Measurements from ENCODE around the gene BSG.
A peak's percentile ranks its signal among the peaks of the same experiment; 100 is the strongest.
"Not testable (repeated sequence)": the region's sequence is repeated elsewhere in the genome, so short reads cannot be mapped to it uniquely, and the experiment has no call there.

The BSG gene

DNA sequence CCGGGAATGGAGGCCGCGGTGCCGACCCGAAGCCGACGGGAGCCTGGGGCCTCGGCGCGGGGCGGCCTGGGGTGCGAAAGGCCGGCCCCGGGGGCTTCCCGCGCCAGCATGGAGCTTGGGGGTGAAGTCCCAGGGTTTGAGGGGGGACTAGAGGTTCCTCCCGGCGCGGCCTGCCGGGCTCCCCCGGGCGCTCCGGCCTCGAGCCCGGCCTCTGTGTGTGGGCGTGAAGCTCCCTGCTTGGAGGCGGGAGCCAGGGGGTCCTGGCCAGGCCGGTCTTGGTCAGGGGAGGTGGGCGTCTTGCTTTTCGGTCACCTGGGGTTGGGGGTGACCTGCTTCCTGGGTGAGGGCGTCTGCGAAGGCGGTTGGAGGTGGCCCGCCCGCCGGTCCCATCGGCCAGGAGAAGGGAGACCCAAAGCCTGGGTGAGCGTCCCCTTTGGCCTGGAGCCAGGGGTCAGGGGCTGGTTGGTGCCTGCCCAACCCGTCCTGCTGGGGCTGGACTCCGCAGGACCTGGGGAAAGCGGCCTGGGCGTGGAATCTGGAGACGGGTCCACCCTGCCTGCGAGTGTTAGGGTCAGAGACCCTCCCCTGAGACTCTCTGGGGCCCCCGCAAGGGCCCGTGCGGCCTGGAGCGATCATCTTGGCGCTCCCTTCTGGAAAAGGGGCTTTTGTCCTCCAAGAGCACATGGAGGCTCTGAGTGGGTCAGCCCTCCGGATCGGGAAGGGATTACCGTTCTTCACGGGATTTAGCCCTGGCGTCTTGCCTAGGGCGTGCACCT lies 535 bp downstream of the BSG start:
- DNase-seq (ENCODE audit: low read depth) = no peak

GRCh38 chr19:573519-573825 lies 1.1 kb downstream of the BSG start:
- DNase-seq (ENCODE audit: low read depth) = no peak

DNA sequence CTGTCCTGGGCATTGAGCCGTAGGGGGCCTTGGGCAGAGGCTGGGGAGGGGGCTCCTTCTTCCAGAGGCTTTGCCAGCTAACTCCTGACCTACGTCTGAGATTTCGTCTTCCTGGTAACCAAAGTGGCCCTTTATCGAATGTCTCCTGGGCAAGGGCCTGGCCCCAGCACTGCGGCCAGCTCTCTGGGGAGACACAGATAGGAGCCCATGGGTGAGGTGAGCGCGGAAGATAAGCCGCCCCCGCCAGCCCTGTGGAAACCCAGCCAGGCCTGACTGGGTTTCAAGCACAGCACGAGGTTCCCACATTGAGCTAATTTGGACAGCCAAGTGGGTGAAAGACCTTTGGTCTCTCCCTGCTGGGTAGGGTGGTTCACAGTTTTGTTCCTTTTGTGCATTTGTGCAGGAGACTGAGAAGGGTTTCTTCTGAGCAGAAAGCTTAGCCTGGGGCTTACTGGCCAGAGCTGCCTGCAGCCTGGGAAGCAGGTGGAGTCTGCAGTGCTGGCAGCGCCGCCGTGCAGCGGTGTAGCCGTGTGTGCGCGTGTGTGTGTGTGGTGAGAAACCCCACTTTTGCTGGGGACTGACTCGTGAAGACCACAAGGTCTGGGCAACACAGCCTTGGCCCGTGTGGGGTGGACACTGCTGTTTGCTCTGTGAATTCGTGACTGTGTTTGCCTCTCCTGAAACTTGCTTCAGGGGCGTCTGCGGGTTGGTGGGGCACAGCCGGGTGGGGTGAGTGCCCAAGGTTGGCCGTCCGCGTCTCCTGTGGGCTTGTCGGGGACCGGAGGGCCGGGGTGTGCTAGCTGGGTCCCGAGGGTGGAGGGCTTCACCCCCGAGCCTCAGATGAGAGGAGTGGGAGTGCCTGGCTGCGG lies 2.5 kb downstream of the BSG start:
- DNase-seq (ENCODE audit: low read depth) = no peak

DNA sequence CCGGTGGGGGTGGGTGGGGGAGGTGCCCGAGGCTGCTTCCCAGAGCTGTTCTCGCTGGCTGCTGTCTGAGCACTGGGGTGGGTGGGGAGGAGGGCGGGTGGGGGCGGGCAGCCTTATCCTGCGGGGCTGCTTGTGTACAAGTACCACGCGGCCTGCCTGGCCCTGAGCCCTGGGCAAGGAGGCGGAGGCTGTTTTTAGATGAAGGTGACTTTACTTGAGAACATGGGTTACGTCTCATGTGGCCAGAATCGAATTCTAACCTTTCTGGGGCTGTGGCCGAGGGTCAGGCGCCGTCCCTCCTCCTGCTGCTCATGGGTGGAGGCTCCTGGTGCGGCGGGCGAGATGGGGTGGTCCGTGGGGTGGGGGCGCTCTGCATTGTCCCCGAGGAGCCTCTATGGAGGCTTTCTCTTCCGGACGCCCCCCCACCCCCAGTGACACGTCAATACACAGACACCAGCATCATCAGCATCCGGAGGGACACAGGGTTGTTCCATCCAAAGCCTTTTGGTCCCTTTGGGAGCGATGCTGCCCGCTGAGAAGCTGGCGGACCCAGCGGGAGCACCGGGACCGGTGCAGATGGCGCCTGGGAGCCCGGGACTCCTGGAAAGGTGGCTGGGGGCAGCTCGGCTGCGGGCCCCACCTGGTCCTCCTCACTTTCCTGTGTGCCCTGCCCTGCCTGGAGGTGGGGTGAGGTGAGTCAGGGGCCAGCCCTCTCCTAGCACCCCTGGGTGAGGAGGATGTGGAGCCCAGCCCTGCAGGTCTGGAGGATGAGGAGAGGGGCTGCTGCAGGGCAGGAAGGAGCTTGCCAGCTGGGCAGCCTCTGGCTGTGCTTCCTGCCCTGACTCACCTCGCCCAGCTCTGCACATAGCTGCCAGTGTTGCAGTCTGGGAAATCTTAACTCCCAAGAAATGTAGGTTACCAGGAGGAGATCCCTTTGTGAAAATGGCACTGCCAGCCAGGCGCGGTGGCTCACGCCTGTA lies 3.4 kb downstream of the BSG start:
- DNase-seq (ENCODE audit: low read depth) = no peak

DNA sequence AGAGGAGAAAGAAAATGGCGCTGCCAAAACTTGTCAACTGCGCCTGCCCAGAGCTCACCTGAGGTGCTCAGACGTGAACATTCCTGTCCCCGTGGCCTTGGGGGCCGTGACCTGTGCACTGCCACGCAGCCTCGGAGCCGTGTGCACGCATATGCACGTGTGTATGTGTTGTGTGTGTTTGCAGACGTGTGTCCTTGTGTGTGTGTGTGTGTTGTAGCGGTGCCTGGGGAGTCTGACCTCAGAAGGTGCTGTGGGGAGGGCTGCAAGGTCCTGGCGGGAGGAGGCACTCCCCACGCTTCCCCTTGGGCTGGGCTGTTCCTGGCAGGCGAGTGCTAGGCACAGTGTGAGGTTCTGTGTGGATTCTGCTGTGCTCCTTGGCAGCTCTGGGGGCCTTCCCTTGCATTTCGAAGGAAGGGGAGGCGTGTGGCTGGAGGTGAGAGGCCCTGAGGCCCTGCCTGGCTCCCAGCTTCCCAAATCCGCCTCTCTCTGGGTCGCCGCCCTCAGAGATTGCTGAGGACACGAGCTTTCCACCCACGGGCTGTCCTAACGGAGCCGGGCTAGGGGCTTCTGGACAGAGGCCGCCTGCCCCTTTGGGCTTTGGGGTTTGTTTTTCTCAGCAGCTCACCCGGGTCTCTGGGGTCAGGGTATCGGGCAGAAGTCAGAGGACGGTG lies 4.5 kb downstream of the BSG start:
- DNase-seq (ENCODE audit: low read depth) = no peak

DNA sequence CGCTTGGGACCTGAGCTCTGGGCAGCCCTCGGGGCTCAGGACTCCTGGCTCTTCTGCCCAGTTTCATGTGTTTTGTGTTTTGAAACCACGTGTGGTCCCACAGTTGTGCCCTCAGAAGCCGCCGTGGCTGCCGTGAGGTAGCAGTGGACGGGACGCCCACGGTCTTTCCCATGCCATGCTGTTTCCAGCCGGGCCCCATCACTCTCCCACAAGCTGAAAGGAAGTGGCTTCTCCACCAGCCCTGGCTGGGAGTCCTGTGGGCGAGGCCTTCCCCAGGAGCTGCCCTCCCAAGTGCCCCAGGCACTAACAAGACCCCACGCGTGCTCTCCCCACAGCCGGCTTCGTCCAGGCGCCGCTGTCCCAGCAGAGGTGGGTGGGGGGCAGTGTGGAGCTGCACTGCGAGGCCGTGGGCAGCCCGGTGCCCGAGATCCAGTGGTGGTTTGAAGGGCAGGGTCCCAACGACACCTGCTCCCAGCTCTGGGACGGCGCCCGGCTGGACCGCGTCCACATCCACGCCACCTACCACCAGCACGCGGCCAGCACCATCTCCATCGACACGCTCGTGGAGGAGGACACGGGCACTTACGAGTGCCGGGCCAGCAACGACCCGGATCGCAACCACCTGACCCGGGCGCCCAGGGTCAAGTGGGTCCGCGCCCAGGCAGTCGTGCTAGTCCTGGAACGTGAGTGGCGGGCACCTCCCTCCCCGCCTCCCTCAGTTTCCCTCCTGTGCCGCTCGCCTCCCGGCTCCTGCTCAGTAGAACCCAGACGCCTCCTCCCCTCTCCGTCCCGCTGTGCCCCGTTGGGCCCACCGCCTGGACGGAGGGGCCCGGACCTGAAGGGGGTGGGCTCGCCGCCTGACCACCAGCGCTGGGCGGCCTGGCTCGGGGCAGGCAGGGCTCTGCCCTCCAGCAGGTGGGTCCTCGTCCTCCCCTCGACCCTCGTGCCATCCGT lies 5.3 kb downstream of the BSG start:
- no peak for DNase-seq (ENCODE audit: low read depth)

DNA sequence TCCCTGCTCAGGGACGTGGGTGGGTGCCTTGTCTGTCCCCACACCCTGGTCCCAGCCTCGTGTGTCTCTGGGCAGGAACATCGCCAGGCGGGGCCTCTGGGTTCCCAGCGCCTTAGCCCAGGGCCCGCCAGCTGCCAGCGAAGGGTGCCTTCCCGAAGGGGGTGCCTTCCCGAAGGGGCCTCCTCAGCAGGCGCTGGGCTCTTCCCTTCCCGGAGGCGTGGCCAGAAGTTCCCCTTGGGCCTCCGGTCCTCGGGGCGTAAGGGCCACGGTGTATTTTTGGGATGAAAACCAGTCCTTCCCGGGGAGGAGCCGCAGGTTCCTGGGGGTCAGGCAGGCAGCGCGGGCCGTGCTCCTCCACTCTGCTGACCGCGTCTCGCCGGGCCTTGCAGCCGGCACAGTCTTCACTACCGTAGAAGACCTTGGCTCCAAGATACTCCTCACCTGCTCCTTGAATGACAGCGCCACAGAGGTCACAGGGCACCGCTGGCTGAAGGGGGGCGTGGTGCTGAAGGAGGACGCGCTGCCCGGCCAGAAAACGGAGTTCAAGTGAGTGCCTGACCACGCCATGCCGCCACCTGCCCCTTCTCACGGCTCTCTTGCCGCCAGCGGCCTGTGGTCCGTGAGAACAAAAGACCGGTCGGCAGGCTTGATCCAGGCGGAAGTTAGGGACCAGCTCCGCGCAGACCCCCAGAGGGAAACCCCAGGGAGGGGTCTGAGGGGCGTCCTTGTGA lies 6.9 kb downstream of the BSG start:
- DNase-seq (ENCODE audit: low read depth) = no peak

GRCh38 chr19:579842-580155 lies 7.4 kb downstream of the BSG start:
- DNase-seq (ENCODE audit: low read depth) = no peak

- no peak for DNase-seq (ENCODE audit: low read depth)
Measured at GRCh38 chr19:580274-580835, 8.0 kb downstream of the BSG start.

- no peak for DNase-seq (ENCODE audit: low read depth)
Measured at GRCh38 chr19:581399-582111, 9.2 kb downstream of the BSG start.

GRCh38 chr19:582497-583197 lies 10.3 kb downstream of the BSG start:
- DNase-seq (ENCODE audit: low read depth) = no peak

DNA sequence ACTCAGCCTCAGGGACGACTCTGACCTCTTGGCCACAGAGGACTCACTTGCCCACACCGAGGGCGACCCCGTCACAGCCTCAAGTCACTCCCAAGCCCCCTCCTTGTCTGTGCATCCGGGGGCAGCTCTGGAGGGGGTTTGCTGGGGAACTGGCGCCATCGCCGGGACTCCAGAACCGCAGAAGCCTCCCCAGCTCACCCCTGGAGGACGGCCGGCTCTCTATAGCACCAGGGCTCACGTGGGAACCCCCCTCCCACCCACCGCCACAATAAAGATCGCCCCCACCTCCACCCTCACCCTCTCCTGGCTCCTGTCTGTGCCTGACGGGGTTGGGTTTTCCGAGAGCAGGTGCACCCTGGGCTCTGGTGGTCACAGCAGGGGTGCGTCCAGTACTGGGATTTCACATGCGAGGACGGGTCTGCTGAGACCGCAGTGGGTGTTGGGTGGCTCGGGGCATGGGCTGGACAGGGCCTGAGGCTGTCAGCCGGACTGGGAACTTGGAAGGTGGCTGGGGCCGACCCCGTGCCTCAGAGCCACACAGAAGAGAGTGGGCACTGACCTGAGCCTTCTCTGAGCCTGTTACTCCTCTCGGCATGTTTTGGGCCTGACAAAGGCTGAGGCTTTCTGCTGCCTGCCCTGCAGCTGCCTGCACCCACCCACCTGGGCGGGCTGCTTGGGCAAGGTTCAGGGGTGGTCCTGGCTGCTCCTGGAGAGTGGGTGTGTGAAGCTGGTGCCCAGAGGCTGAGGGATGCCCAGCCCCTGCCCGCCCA lies 11.0 kb downstream of the BSG start:
- no peak for DNase-seq (ENCODE audit: low read depth)

DNA sequence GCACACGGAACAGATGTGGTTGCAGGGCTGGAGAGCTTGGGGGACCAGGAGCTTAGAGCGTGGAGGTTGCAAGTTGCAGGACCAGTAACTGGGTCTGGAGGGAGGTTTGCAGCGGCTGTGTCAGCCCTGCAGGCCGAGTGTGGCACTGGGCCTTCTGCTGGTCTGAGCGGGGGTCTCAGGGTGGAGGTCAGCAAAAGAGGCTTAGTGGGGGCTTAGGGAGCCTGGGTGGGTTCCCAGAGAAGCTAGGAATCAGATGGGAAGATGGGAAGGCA lies 11.5 kb downstream of the BSG start:
- DNase-seq (ENCODE audit: low read depth) = no peak

GRCh38 chr19:584240-585001 lies 12.0 kb downstream of the BSG start:
- peak; percentile 46 for DNase-seq (ENCODE audit: low read depth)

DNA sequence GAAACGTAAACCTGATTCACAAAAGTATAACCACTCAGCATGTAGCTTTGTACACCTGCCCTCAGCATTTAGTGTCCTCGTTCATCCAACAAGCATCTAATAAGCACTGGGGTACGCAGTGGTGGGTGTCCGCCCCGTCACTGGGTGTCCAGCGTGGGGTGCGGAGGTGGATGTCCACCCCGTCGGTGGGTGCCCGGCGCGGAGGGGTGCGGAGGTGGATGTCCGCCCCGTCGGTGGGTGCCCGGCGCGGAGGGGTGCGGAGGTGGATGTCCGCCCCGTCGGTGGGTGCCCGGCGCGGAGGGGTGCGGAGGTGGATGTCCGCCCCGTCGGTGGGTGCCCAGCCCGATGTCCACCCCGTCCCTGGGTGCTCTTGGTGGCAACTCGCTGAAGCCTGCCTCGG lies 12.8 kb downstream of the BSG start:
- not testable (repeated sequence) for DNase-seq (ENCODE audit: low read depth)

- no peak for DNase-seq (ENCODE audit: low read depth)
Measured at GRCh38 chr19:585551-586110, 13.2 kb downstream of the BSG start.

All from activated T-helper 1 cell treated with Interleukin-2 at 50 U/mL for 16 hours (primary cell).